GM21423 (cell line): ENCODE measurements around the gene TEX55.
"Not testable (repeated sequence)": the region's sequence is repeated elsewhere in the genome, so short reads cannot be mapped to it uniquely, and the experiment has no call there.

Experiments used
- ATAC-seq: cut with Tn5 transposase; IDR thresholded peaks from one replicate; pipeline ENCODE4 v1.9.1; 2021; ENCODE audit warnings: mild to moderate bottlenecking, moderate library complexity; ENCODE audit not compliant: unreplicated experiment

TEX55 gene

GRCh38 chr3:119160361-119160760, 14.4 kb downstream of the TEX55 start:
- no peak for ATAC-seq

GRCh38 chr3:119160815-119161214, 14.8 kb downstream of the TEX55 start:
- no peak for ATAC-seq

GRCh38 chr3:119161240-119161639, 15.3 kb downstream of the TEX55 start:
- no peak for ATAC-seq

DNA sequence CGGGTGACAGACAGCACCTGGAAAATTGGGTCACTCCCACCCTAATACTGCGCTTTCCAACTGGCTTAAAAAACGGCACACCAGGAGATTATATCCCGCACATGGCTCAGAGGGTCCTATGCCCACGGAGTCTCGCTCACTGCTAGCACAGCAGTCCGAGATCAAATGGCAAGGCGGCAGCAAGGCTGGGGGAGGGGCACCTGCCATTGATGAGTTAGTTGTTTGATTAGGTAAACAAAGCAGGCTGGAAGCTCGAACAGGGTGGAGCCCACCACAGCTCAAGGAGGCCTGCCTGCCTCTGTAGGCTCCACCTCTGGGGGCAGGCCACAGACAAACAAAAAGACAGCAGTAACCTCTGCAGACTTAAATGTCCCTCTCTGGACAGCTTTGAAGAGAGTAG, 18.8 kb downstream of the TEX55 start:
- not testable (repeated sequence) for ATAC-seq

- ATAC-seq: no peak
Measured at GRCh38 chr3:119170821-119171220, 24.9 kb downstream of the TEX55 start.

GRCh38 chr3:119173325-119173724, 27.4 kb downstream of the TEX55 start, which contains the start of gene UPK1B:
Gene UPK1B (plus strand): TSS chr3:119173598. CDS start chr3:119186742, 13,144 bp downstream.
- ATAC-seq: no peak

- ATAC-seq: no peak
Measured at GRCh38 chr3:119175872-119176756, 30.1 kb downstream of the TEX55 start.

DNA sequence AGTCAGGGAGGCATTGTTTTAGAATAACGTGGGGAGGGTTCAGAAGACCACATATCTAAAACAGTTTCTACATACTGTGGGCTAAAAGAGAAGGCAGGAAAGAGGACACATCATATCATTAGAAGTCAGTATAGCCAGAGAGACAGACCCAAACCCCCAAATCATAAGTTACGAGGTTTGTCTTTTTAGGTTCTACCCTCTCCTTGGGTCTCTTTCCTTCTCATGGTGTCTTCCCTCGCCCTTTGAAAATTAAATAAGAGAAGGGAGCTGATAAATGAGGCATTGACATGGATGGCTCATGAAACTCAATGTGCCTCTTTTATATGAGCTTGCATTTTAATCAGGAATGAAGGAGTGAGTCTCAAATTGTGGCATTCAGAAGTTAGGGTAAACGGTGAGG, 30.8 kb downstream of the TEX55 start:
- ATAC-seq: no peak

- no peak for ATAC-seq
Measured at GRCh38 chr3:119177321-119177720, 31.4 kb downstream of the TEX55 start.

DNA sequence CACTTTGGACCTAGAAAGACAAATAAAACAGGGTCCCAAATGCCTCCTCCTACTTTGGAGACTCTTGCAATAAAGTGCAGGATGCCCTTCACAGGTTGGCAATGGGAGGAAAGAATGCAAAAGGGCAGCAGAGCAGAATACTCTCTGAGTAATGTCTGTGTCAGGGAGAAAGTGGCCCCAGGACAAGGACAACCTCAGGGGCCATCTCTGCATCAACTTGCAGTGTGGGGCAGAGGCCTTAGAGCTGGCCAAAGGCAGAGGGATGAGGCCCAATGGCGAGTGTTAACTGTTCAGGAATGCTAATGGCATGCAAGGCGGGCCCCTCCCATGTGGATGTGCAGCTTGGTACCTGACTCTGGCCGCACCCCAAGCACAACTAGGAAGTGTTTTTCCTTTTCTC, 35.8 kb downstream of the TEX55 start:
- no peak for ATAC-seq

DNA sequence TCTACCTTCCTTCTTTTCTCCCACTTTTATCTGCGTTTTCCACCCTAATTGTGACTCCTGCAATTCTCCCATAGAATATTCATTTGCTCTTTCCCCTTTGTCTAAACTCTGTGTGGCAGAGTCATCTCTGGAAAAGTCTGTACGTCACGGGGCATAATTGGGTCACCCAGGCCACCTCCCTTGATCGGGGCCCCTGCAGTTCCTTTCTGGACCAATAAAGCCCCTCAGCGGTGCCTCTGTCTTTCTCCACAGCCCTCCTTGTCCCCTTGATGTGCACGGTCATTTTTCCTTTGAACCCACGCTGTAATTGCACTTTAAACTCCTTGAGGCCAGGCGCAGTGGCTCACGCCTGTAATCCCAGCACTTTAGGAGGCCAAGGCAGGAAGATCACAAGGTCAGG, 38.1 kb downstream of the TEX55 start:
- ATAC-seq: no peak

DNA sequence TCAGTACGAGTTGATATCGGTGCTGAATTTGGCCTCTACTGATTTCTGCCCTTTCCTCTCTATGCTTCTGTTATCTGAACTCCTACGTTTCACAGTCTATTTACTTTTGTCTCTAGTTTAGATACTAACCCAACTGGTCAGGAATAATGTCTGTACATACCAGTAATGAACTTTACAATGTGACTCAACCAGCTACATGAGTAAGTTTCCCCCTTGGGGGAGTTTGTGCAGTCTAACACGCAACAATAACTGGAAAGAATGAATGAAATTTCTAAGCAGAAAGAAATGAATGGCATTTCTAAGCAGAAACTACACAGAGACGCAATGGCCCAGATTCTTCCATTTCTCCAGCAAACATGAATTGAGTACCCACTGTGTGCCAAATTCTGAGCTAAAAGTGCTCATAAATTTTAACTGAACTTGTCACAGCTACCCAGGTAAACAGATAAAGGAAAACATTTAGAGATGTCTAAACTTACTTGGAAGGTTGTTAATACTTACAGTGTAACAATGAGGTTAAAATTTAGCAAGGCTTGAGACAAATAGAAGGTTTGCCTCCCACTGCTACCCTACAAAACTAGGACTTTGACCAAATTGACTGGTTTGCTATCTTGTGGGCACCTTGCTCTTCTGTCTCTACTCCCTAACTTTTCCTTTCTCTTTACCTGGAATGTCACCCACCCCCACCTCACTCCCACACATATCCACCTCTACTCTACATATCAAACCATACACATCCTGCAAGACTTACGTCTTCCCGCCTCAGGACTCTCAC, 39.0 kb downstream of the TEX55 start:
- no peak for ATAC-seq

- no peak for ATAC-seq
Measured at GRCh38 chr3:119187266-119187665, 41.3 kb downstream of the TEX55 start.

DNA sequence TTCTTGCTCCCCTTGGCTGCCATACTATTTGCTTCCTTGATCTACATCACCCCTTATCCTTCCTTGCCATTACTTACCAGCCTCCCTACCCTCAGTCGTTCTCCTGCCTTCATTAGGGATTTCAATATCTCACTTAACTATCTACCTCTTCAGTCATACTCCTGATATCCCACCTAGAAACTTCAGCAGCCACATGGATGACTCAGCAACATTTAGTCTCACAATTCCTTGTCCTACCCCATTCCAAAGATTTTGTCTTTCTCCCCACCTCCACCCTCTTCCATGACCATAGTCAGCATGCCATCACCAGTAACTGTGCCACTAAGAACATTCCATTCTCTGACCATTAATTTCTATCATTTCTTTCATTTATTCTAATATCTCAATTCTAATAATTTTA, 45.8 kb downstream of the TEX55 start:
- ATAC-seq: no peak

DNA sequence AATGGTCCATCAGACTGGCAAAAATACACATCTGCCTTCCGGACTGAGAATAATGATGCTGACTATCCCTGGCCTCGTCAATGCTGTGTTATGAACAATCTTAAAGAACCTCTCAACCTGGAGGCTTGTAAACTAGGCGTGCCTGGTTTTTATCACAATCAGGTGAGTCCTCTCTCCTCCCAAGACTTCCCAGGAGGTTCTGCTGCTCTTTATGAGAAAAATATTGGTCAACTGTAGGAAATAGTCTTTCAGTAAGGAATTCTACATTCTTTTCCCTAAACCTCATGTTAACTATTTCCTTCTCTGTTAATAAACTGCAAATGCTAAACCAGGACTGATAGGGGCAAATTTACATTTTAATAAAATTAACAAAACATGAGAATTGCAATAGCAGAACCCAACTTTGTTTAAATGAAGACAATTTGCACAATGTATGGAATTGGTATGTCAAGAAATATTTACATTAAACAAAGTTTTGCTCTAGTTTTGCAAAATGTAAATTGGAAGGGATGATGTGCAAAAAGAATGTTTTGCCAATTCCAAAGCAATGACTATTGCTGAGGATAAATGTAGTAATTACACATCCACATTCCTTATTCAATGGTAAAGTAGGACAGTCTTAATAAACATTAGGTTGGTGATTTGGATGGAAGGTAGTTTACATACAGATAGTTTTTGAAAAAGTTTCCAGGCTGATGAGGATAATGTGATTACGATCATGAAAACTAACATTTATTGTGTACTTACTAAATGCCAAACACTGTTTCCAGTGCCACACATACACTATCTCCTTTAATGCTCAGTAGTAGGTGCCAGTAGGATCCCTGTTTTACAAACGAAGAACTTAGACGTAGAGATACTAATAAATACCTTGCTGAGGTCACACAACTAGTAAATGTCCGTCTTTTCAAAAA, 48.5 kb downstream of the TEX55 start:
- no peak for ATAC-seq

GRCh38 chr3:119195151-119195476, 49.1 kb downstream of the TEX55 start:
- ATAC-seq: no peak

- no peak for ATAC-seq
Measured at GRCh38 chr3:119195911-119196310, 49.9 kb downstream of the TEX55 start.
